Measurements from ENCODE around the gene RABEP1. TPM values are rescaled to one million over a fixed set of nuclear protein-coding genes. Genes with fewer than 3 reads are reported as not detected.

Gene RABEP1
- polyA plus RNA-seq, 1 donor from 2014 or later = 67.0 TPM

DNA sequence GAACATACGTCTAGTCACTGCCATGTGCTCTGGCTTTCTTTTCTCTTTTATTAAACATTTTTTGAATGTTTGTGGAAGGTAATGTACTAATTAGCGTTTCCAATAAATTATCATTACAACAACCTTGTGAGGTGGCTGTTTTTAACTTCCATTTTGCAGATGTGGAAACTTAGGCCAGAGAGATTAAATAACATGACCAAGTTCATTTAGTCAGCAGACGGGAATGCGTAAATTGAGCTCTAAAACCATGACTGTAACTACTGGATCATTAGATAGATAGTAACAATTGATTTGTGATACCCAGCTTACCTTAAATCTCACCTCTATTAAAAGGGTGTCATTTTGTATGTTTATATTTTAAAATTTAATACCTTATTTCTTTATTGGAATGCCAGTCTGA, 49.4 kb downstream of the RABEP1 start:
- no peaks in the 10 kb centered on the region for H3K9me3 ChIP-seq (ENCODE audit: low read length)
- no peaks in the 10 kb centered on the region for H3K27me3 ChIP-seq (ENCODE audit: insufficient read depth, low read depth, low read length)
- TF ChIP-seq EZH2 (IDR thresholded peaks at IDR 0.05; ENCODE audit: borderline replicate concordance, insufficient read depth, low read length, poor library complexity, severe bottlenecking) (no peak), SMC3 (conservative IDR thresholded peaks at IDR 0.05; ENCODE audit: poor library complexity) (no peak), RAD21 (conservative IDR thresholded peaks at IDR 0.05) (no peak), TAF1 (IDR thresholded peaks at IDR 0.05; ENCODE audit: low read depth) (no peak), EP300 (conservative IDR thresholded peaks at IDR 0.05; ENCODE audit: poor library complexity, severe bottlenecking) (no peak), POLR2AphosphoS5 (IDR thresholded peaks at IDR 0.05) (no peak), CTCF (IDR thresholded peaks at IDR 0.05; ENCODE audit: poor library complexity, severe bottlenecking) (no peak), MXI1 (conservative IDR thresholded peaks at IDR 0.05; ENCODE audit: poor library complexity, severe bottlenecking) (no peak)
- TF ChIP-seq, protein P1, sequence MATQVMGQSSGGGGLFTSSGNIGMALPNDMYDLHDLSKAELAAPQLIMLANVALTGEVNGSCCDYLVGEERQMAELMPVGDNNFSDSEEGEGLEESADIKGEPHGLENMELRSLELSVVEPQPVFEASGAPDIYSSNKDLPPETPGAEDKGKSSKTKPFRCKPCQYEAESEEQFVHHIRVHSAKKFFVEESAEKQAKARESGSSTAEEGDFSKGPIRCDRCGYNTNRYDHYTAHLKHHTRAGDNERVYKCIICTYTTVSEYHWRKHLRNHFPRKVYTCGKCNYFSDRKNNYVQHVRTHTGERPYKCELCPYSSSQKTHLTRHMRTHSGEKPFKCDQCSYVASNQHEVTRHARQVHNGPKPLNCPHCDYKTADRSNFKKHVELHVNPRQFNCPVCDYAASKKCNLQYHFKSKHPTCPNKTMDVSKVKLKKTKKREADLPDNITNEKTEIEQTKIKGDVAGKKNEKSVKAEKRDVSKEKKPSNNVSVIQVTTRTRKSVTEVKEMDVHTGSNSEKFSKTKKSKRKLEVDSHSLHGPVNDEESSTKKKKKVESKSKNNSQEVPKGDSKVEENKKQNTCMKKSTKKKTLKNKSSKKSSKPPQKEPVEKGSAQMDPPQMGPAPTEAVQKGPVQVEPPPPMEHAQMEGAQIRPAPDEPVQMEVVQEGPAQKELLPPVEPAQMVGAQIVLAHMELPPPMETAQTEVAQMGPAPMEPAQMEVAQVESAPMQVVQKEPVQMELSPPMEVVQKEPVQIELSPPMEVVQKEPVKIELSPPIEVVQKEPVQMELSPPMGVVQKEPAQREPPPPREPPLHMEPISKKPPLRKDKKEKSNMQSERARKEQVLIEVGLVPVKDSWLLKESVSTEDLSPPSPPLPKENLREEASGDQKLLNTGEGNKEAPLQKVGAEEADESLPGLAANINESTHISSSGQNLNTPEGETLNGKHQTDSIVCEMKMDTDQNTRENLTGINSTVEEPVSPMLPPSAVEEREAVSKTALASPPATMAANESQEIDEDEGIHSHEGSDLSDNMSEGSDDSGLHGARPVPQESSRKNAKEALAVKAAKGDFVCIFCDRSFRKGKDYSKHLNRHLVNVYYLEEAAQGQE (IDR thresholded peaks at IDR 0.05; ENCODE audit: borderline replicate concordance) = no peak
- peaks cover 4% of the 10 kb centered on the region for H3K36me3 ChIP-seq (ENCODE audit: insufficient read depth, low read length)
- no peak overlapping the region for H2AFZ ChIP-seq (ENCODE audit: low read depth, low read length)
- no peaks in the 10 kb centered on the region for H3K79me2 ChIP-seq (replicated peaks; ENCODE audit: insufficient read depth, low read length)
- H3K4me3 ChIP-seq (ENCODE audit: low read length) = no peak overlapping the region
- H4K20me1 ChIP-seq (ENCODE audit: insufficient read depth) = no peaks in the 10 kb centered on the region
- H3F3A ChIP-seq (ENCODE audit: insufficient read depth, low read length, poor library complexity, severe bottlenecking) = no peaks in the 10 kb centered on the region
- no peak overlapping the region for H3K9ac ChIP-seq (ENCODE audit: low read length)
- H3K27ac ChIP-seq (ENCODE audit: low read length) = no peak overlapping the region
- no peak overlapping the region for H3K4me2 ChIP-seq (ENCODE audit: low read length)
- H3K9me2 ChIP-seq (ENCODE audit: insufficient read depth, low read length) = no peaks in the 10 kb centered on the region

DNA sequence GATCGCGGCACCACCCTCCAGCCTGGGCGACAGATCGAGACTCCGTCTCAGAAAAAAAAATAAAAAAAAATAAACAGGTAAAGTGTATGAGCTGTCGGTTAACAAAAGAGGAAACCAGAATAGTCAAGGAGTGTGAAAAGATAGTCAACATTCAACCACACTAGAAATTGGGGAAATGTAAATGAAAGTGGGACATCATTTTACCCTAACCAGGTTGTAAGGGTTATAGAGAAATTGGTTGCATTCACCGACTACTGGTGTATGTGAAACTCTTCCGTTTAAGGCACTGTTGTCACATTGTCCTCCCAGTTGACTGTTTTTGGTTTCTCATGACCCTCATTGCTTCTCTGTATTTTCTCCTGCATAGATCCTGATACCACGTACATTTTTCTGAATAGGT, 62.8 kb downstream of the RABEP1 start:
- no peaks in the 10 kb centered on the region for H3K27me3 ChIP-seq (ENCODE audit: insufficient read depth, low read depth, low read length)
- H3K27ac ChIP-seq (ENCODE audit: low read length) = no peak overlapping the region
- H3K9ac ChIP-seq (ENCODE audit: low read length) = no peak overlapping the region
- no peak overlapping the region for H3K4me3 ChIP-seq (ENCODE audit: low read length)
- H2AFZ ChIP-seq (ENCODE audit: low read depth, low read length) = no peak overlapping the region
- H3K4me2 ChIP-seq (ENCODE audit: low read length) = no peak overlapping the region
- no peaks in the 10 kb centered on the region for H3K79me2 ChIP-seq (replicated peaks; ENCODE audit: insufficient read depth, low read length)
- no peaks in the 10 kb centered on the region for H4K20me1 ChIP-seq (ENCODE audit: insufficient read depth)
- TF ChIP-seq TAF1 (IDR thresholded peaks at IDR 0.05; ENCODE audit: low read depth) = no peak
- TF ChIP-seq MXI1 (conservative IDR thresholded peaks at IDR 0.05; ENCODE audit: poor library complexity, severe bottlenecking) = no peak
- no peak for TF ChIP-seq RAD21 (conservative IDR thresholded peaks at IDR 0.05)
- TF ChIP-seq EP300 (conservative IDR thresholded peaks at IDR 0.05; ENCODE audit: poor library complexity, severe bottlenecking) = no peak
- TF ChIP-seq SMC3 (conservative IDR thresholded peaks at IDR 0.05; ENCODE audit: poor library complexity) = no peak
- no peak for TF ChIP-seq POLR2AphosphoS5 (IDR thresholded peaks at IDR 0.05)
- TF ChIP-seq, protein P1 (IDR thresholded peaks at IDR 0.05; ENCODE audit: borderline replicate concordance) = no peak
- TF ChIP-seq EZH2 (IDR thresholded peaks at IDR 0.05; ENCODE audit: borderline replicate concordance, insufficient read depth, low read length, poor library complexity, severe bottlenecking) = no peak
- TF ChIP-seq CTCF (IDR thresholded peaks at IDR 0.05; ENCODE audit: poor library complexity, severe bottlenecking) = no peak
- no peaks in the 10 kb centered on the region for H3K36me3 ChIP-seq (ENCODE audit: insufficient read depth, low read length)
- no peaks in the 10 kb centered on the region for H3K9me3 ChIP-seq (ENCODE audit: low read length)
- no peaks in the 10 kb centered on the region for H3F3A ChIP-seq (ENCODE audit: insufficient read depth, low read length, poor library complexity, severe bottlenecking)
- H3K9me2 ChIP-seq (ENCODE audit: insufficient read depth, low read length) = no peaks in the 10 kb centered on the region
